ENCODE results near the gene CNTNAP2.

CNTNAP2 gene

DNA sequence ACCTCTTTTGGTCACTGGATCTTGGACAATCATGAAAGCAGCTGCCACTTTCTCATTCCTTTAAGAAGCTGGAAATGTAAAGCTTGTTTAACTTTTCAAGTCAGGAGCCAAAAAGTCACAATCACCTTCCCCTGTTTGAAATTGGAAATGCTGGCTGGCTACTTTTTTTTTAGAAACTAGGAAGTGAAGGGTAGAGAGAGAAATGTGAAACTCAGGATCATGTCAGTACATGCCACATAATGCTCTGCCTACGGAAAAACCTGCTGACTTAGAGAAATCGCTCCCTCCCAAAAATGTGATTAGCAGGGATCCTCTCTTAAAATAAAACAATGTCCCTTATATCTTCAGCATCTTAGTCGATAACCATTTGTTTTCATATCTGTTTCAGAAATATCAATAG is 2285.6 kb downstream of the CNTNAP2 start:
- Histone ChIP-seq H3K4me1 (ENCODE audit: control insufficient read depth, low read depth, low read length) (peaks cover 5% of the 10 kb centered on the region), H3K27ac (ENCODE audit: low read depth, low read length) (no peak overlapping the region), H2AK5ac (ENCODE audit: low read length) (no peak overlapping the region), H2BK15ac (replicated peaks; ENCODE audit: low read depth) (no peak overlapping the region), H2BK120ac (ENCODE audit: low read depth, low read length) (no peak overlapping the region), H3K79me2 (ENCODE audit: control insufficient read depth, insufficient read depth, low read length) (peaks cover 13% of the 10 kb centered on the region), H3K56ac (ENCODE audit: low read length) (no peak overlapping the region), H3K4me2 (ENCODE audit: low read length) (no peak overlapping the region), H4K5ac (ENCODE audit: low read length) (no peak overlapping the region), H3K9ac (ENCODE audit: low read length) (no peak overlapping the region), H2BK5ac (ENCODE audit: low read length) (no peak overlapping the region), H3K23ac (ENCODE audit: low read length) (no peak overlapping the region), H4K8ac (ENCODE audit: low read depth, low read length) (no peak overlapping the region), H3K27me3 (ENCODE audit: insufficient read depth, low read length, poor library complexity) (no peaks in the 10 kb centered on the region), H3K4ac (ENCODE audit: low read depth, low read length) (no peak overlapping the region), H3K79me1 (ENCODE audit: low read length) (peaks cover 8% of the 10 kb centered on the region), H3K4me3 (ENCODE audit: low read length) (no peak overlapping the region), H3K36me3 (ENCODE audit: control insufficient read depth, insufficient read depth, low read length) (no peaks in the 10 kb centered on the region), H3K18ac (ENCODE audit: low read length) (no peak overlapping the region)
- DNase-seq = no peak
- no CpG with 5 or more reads among the region's 3 CpGs for WGBS (ENCODE audit: extremely low coverage, insufficient coverage, low lambda C conversion rate)

DNA sequence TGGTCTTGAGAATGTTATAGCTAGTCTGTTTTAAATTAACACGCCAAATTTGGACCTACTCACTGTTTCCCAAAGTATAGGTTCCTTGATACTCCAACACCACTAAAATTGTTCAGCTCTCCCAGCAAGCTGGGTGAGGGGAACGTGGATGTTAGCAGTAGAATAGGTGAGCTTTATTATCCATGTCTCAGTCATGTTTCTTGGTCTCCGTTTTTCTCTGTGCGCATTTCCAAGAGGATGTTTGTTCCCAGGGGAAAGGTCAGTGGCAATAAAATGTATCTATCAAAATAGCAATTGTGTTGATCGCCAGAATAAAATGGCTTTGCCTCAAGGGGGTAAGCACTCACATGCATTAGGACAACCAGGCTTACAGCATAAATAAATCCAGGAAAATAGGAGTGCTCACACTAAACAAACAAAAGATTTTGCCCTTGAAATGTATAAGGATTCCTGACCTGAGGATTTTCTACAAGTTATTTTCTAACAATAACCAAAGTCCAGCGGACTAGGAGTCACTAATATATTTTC is 2286.9 kb downstream of the CNTNAP2 start:
- WGBS (ENCODE audit: extremely low coverage, insufficient coverage, low lambda C conversion rate) = no CpG with 5 or more reads among the region's 6 CpGs

DNA sequence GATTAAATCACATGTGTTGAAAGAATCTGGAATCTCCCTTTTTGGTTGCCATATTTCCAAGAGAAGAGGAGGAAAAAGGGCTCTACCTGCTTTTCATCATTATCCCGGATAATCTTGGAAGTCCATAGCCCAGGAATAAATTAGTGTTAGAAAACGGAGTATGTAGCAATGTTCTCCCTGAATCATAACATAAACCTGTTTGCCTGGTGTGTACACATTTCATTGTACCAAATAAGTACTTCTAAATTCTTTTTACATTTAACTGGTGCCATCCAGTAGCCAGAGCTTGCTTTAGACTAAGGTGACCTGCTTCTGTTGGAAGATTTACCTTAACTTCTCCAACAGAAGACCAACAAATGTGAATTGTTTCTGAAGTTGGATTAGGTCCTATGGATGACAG is 2291.7 kb downstream of the CNTNAP2 start:
- Histone ChIP-seq H3K4me3 (ENCODE audit: low read length) (no peak overlapping the region), H3K23ac (ENCODE audit: low read length) (no peak overlapping the region), H3K27ac (ENCODE audit: low read depth, low read length) (no peak overlapping the region), H3K56ac (ENCODE audit: low read length) (no peak overlapping the region), H3K36me3 (ENCODE audit: control insufficient read depth, insufficient read depth, low read length) (no peaks in the 10 kb centered on the region), H2BK5ac (ENCODE audit: low read length) (no peak overlapping the region), H4K8ac (ENCODE audit: low read depth, low read length) (no peak overlapping the region), H4K5ac (ENCODE audit: low read length) (no peak overlapping the region), H3K27me3 (ENCODE audit: insufficient read depth, low read length, poor library complexity) (no peaks in the 10 kb centered on the region), H3K18ac (ENCODE audit: low read length) (no peak overlapping the region), H3K4me2 (ENCODE audit: low read length) (no peak overlapping the region), H3K79me1 (ENCODE audit: low read length) (peaks cover 6% of the 10 kb centered on the region), H2BK120ac (ENCODE audit: low read depth, low read length) (no peak overlapping the region), H2AK5ac (ENCODE audit: low read length) (no peak overlapping the region), H3K9ac (ENCODE audit: low read length) (no peak overlapping the region), H3K4me1 (ENCODE audit: control insufficient read depth, low read depth, low read length) (peaks cover 2% of the 10 kb centered on the region), H2BK15ac (replicated peaks; ENCODE audit: low read depth) (no peak overlapping the region), H3K4ac (ENCODE audit: low read depth, low read length) (no peak overlapping the region), H3K79me2 (ENCODE audit: control insufficient read depth, insufficient read depth, low read length) (peaks cover 7% of the 10 kb centered on the region)
- WGBS (ENCODE audit: extremely low coverage, insufficient coverage, low lambda C conversion rate) = no CpG with 5 or more reads among the region's 2 CpGs
- no peak for DNase-seq

More for the DNA sequence above, 2286.9 kb downstream of the CNTNAP2 start:
- Histone ChIP-seq H3K4me1 (ENCODE audit: control insufficient read depth, low read depth, low read length) (peaks cover 2% of the 10 kb centered on the region), H3K56ac (ENCODE audit: low read length) (no peak overlapping the region), H3K23ac (ENCODE audit: low read length) (no peak overlapping the region), H3K79me1 (ENCODE audit: low read length) (peaks cover 4% of the 10 kb centered on the region), H3K79me2 (ENCODE audit: control insufficient read depth, insufficient read depth, low read length) (peaks cover 8% of the 10 kb centered on the region), H2AK5ac (ENCODE audit: low read length) (no peak overlapping the region), H3K4ac (ENCODE audit: low read depth, low read length) (no peak overlapping the region), H3K9ac (ENCODE audit: low read length) (no peak overlapping the region), H4K5ac (ENCODE audit: low read length) (no peak overlapping the region), H3K4me3 (ENCODE audit: low read length) (no peak overlapping the region), H4K8ac (ENCODE audit: low read depth, low read length) (no peak overlapping the region), H3K36me3 (ENCODE audit: control insufficient read depth, insufficient read depth, low read length) (no peaks in the 10 kb centered on the region), H3K4me2 (ENCODE audit: low read length) (no peak overlapping the region), H2BK15ac (replicated peaks; ENCODE audit: low read depth) (no peak overlapping the region), H3K27me3 (ENCODE audit: insufficient read depth, low read length, poor library complexity) (no peaks in the 10 kb centered on the region), H2BK5ac (ENCODE audit: low read length) (no peak overlapping the region), H3K18ac (ENCODE audit: low read length) (no peak overlapping the region), H3K27ac (ENCODE audit: low read depth, low read length) (no peak overlapping the region), H2BK120ac (ENCODE audit: low read depth, low read length) (no peak overlapping the region)
- no peak for DNase-seq

GRCh38 chr7:148410905-148411304 is 2294.3 kb downstream of the CNTNAP2 start:
- Histone ChIP-seq H3K36me3 (ENCODE audit: control insufficient read depth, insufficient read depth, low read length) (peaks cover 2% of the 10 kb centered on the region), H3K56ac (ENCODE audit: low read length) (no peak overlapping the region), H3K23ac (ENCODE audit: low read length) (no peak overlapping the region), H2BK15ac (replicated peaks; ENCODE audit: low read depth) (no peak overlapping the region), H2AK5ac (ENCODE audit: low read length) (no peak overlapping the region), H3K27me3 (ENCODE audit: insufficient read depth, low read length, poor library complexity) (no peaks in the 10 kb centered on the region), H3K4me2 (ENCODE audit: low read length) (no peak overlapping the region), H3K4me1 (ENCODE audit: control insufficient read depth, low read depth, low read length) (no peaks in the 10 kb centered on the region), H3K27ac (ENCODE audit: low read depth, low read length) (no peak overlapping the region), H3K79me2 (ENCODE audit: control insufficient read depth, insufficient read depth, low read length) (peaks cover 2% of the 10 kb centered on the region), H4K8ac (ENCODE audit: low read depth, low read length) (no peak overlapping the region), H3K18ac (ENCODE audit: low read length) (no peak overlapping the region), H3K79me1 (ENCODE audit: low read length) (peaks cover 3% of the 10 kb centered on the region), H2BK5ac (ENCODE audit: low read length) (no peak overlapping the region), H2BK120ac (ENCODE audit: low read depth, low read length) (no peak overlapping the region), H3K4me3 (ENCODE audit: low read length) (no peak overlapping the region), H4K5ac (ENCODE audit: low read length) (no peak overlapping the region), H3K9ac (ENCODE audit: low read length) (no peak overlapping the region), H3K4ac (ENCODE audit: low read depth, low read length) (no peak overlapping the region)
- no peak for DNase-seq
- no CpG with 5 or more reads among the region's 7 CpGs for WGBS (ENCODE audit: extremely low coverage, insufficient coverage, low lambda C conversion rate)

- peaks cover 5% of the 10 kb centered on the region for H3K36me3 ChIP-seq (ENCODE audit: control insufficient read depth, insufficient read depth, low read length)
- no peak overlapping the region for H3K4ac ChIP-seq (ENCODE audit: low read depth, low read length)
- H3K4me2 ChIP-seq (ENCODE audit: low read length) = no peak overlapping the region
- no peak overlapping the region for H3K18ac ChIP-seq (ENCODE audit: low read length)
- H3K4me3 ChIP-seq (ENCODE audit: low read length) = no peak overlapping the region
- no peaks in the 10 kb centered on the region for H3K79me2 ChIP-seq (ENCODE audit: control insufficient read depth, insufficient read depth, low read length)
- H2BK5ac ChIP-seq (ENCODE audit: low read length) = no peak overlapping the region
- no peak overlapping the region for H4K8ac ChIP-seq (ENCODE audit: low read depth, low read length)
- H3K56ac ChIP-seq (ENCODE audit: low read length) = no peak overlapping the region
- H4K5ac ChIP-seq (ENCODE audit: low read length) = no peak overlapping the region
- no peak overlapping the region for H3K9ac ChIP-seq (ENCODE audit: low read length)
- peaks cover 3% of the 10 kb centered on the region for H3K79me1 ChIP-seq (ENCODE audit: low read length)
- H3K23ac ChIP-seq (ENCODE audit: low read length) = no peak overlapping the region
- no peak for DNase-seq
- H3K4me1 ChIP-seq (ENCODE audit: control insufficient read depth, low read depth, low read length) = no peaks in the 10 kb centered on the region
- H2AK5ac ChIP-seq (ENCODE audit: low read length) = no peak overlapping the region
- H2BK15ac ChIP-seq (replicated peaks; ENCODE audit: low read depth) = no peak overlapping the region
- no CpG with 5 or more reads among the region's 2 CpGs for WGBS (ENCODE audit: extremely low coverage, insufficient coverage, low lambda C conversion rate)
- H3K27me3 ChIP-seq (ENCODE audit: insufficient read depth, low read length, poor library complexity) = no peaks in the 10 kb centered on the region
- no peak overlapping the region for H2BK120ac ChIP-seq (ENCODE audit: low read depth, low read length)
- no peak overlapping the region for H3K27ac ChIP-seq (ENCODE audit: low read depth, low read length)
Observed at GRCh38 chr7:148412691-148413090, 2296.1 kb downstream of the CNTNAP2 start.
